Keratinocyte (primary cell): ENCODE data around the gene ZNF521. TPM values are rescaled to one million over a fixed set of nuclear protein-coding genes. Genes with fewer than 3 reads are reported as not detected.

Experiments
- DNase-seq: peaks from one replicate; pipeline ENCODE4 v3.0.0-alpha.2; 2011; ENCODE audit warnings: low read depth, missing footprints, low spot score
- FAIRE-seq: peaks from 2 replicates; lab custom pipeline; 2011; peaks lifted over from hg19 to GRCh38; lab: Jason Lieb, UNC
- H2AFZ ChIP-seq: 2 replicates; pipeline ENCODE4 v1.6.0; 2012; ENCODE audit warnings: low read length, control low read depth, inconsistent platforms; ENCODE audit not compliant: control insufficient read depth
- H3K27ac ChIP-seq: 2 replicates; pipeline ENCODE4 v1.5.1; 2011; ENCODE audit warnings: low read length; ENCODE audit not compliant: control insufficient read depth, insufficient read depth
- H3K27me3 ChIP-seq: 3 replicates; pipeline ENCODE4 v1.6.0; 2011; ENCODE audit warnings: low read length; ENCODE audit not compliant: control insufficient read depth, insufficient read depth; ENCODE audit errors: extremely low read depth
- H3K36me3 ChIP-seq, 2 experiments: 2 replicates in 1 of 2; 3 replicates in 1 of 2; pipeline ENCODE4 v1.5.1; 2011; ENCODE audit warnings: low read length in 2 of 2, mild to moderate bottlenecking in 1 of 2; ENCODE audit not compliant: control insufficient read depth in 2 of 2, insufficient read depth in 2 of 2; ENCODE audit errors: extremely low read depth in 1 of 2
- H3K4me1 ChIP-seq: 3 replicates; pipeline ENCODE4 v1.5.1; 2011; ENCODE audit warnings: low read length; ENCODE audit not compliant: control insufficient read depth, insufficient read depth; ENCODE audit errors: extremely low read depth
- H3K4me2 ChIP-seq: 3 replicates; pipeline ENCODE4 v1.6.0; 2011; ENCODE audit warnings: low read depth, low read length; ENCODE audit not compliant: control insufficient read depth, insufficient read depth; ENCODE audit errors: extremely low read depth
- H3K4me3 ChIP-seq, 3 experiments: fragments of 200-600 bp in 1 of 3; sonication (generic) in 1 of 3; 2 replicates in 2 of 3; 3 replicates in 1 of 3; pipeline ENCODE4 v1.5.1; 2011 to 2016; ENCODE audit warnings: low read length in 3 of 3, mild to moderate bottlenecking in 3 of 3, control low read depth in 2 of 3, inconsistent platforms in 1 of 3, low read depth in 1 of 3, mixed read lengths in 1 of 3, mixed run types in 1 of 3, moderate library complexity in 1 of 3; ENCODE audit not compliant: control insufficient read depth in 2 of 3, insufficient read depth in 2 of 3; ENCODE audit errors: extremely low read depth in 1 of 3
- H3K79me2 ChIP-seq: 2 replicates; pipeline ENCODE4 v1.6.0; 2012; ENCODE audit warnings: low read length; ENCODE audit not compliant: control insufficient read depth, insufficient read depth
- H3K9ac ChIP-seq: 3 replicates; pipeline ENCODE4 v1.6.0; 2011; ENCODE audit warnings: low read length; ENCODE audit not compliant: control insufficient read depth, insufficient read depth; ENCODE audit errors: extremely low read depth
- H3K9me1 ChIP-seq: 3 replicates; pipeline ENCODE4 v1.6.0; 2011; ENCODE audit warnings: low read length; ENCODE audit not compliant: control insufficient read depth, insufficient read depth; ENCODE audit errors: extremely low read depth
- H3K9me3 ChIP-seq: 2 replicates; pipeline ENCODE4 v1.5.1; 2012; ENCODE audit warnings: low read depth, low read length; ENCODE audit not compliant: control insufficient read depth
- H4K20me1 ChIP-seq: 3 replicates; pipeline ENCODE4 v1.6.0; 2011; ENCODE audit warnings: low read length; ENCODE audit not compliant: control insufficient read depth, insufficient read depth; ENCODE audit errors: extremely low read depth
- EZH2 ChIP-seq: IDR thresholded peaks from one replicate; pipeline ENCODE4 v1.6.1; 2012; ENCODE audit warnings: inconsistent platforms, mild to moderate bottlenecking, low read length, moderate library complexity
- dilution Hi-C: fragments of 300-500 bp; cut with MboI; formaldehyde crosslinking; loops from one replicate; pipeline ENCODE4 v1.7.0; 2020; ENCODE audit warnings: low sequenced_read_pairs; ENCODE audit not compliant: extremely low pct_ligation_motif_present
- polyA plus RNA-seq, 5 experiments: library from polyadenylated mRNA; depleted of rRNA in 3 of 5; stranded (reverse) in 3 of 5; stranded (forward) in 1 of 5; unstranded in 1 of 5; fragments of >200 nt; gene quantifications; 1 replicate in 1 of 5; 2 replicates in 3 of 5; 3 replicates in 1 of 5; pipeline versions ENCODE4 v1.2.1 to v1.2.3, GENCODE V29; 2011 to 2012; ENCODE audit warnings: missing spikeins in 2 of 5, low read depth in 1 of 5, low replicate concordance in 1 of 5
- TF ChIP-seq, protein P1 (sequence below), 3 experiments: IDR thresholded peaks in 1 of 3; conservative IDR thresholded peaks in 1 of 3; optimal IDR thresholded peaks in 1 of 3; 2 replicates in 2 of 3; 3 replicates in 1 of 3; pipeline versions ENCODE3 to v1.5.1; 2011; ENCODE audit warnings: low read length in 3 of 3, mild to moderate bottlenecking in 3 of 3, moderate library complexity in 2 of 3, control low read depth in 1 of 3, inconsistent platforms in 1 of 3; ENCODE audit not compliant: insufficient read depth in 2 of 3; ENCODE audit errors: extremely low read depth in 1 of 3

The ZNF521 gene
- polyA plus RNA-seq, 1 donor (not counting 4 experiments of a cell fraction or from before 2014, with no cell fraction given), result 0.07 TPM

DNA sequence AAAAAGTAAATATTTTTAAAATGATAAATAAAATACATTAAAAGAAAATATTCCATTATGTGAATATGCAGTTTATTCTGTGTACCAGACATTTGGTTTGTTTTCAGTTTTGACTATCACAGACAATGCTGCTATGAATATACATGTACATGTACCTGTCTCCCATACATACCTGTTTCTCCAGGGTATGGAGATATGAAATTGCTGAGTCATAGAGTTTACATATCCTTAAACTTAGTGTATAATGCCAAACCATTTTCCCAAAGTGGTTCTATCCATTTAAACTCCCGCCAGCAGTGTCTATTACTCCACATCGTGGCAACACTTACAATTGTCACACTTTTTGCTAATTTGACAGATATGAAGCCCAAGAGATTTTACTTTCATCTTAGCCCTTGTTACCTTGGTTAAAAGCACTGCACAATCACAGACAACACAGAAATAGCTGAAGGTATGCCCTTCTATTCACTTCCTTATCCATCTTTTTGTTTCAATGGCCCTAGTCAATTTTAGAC is 56.3 kb downstream of the ZNF521 start:
- Histone ChIP-seq H3K27ac (no peak overlapping the region), H2AFZ (no peak overlapping the region), H3K4me3 (no peak overlapping the region), H4K20me1 (no peaks in the 10 kb centered on the region), H3K27me3 (no peaks in the 10 kb centered on the region), H3K9me3 (no peaks in the 10 kb centered on the region), H3K9me1 (no peaks in the 10 kb centered on the region), H3K36me3 (no peaks in the 10 kb centered on the region), H3K9ac (no peak overlapping the region), H3K4me1 (no peaks in the 10 kb centered on the region), H3K4me2 (no peak overlapping the region), H3K79me2 (no peaks in the 10 kb centered on the region)
- DNase-seq, result no peak
- FAIRE-seq, result no peak
- dilution Hi-C loops, result no loop called here
- no peak for TF ChIP-seq EZH2
- TF ChIP-seq, protein P1, sequence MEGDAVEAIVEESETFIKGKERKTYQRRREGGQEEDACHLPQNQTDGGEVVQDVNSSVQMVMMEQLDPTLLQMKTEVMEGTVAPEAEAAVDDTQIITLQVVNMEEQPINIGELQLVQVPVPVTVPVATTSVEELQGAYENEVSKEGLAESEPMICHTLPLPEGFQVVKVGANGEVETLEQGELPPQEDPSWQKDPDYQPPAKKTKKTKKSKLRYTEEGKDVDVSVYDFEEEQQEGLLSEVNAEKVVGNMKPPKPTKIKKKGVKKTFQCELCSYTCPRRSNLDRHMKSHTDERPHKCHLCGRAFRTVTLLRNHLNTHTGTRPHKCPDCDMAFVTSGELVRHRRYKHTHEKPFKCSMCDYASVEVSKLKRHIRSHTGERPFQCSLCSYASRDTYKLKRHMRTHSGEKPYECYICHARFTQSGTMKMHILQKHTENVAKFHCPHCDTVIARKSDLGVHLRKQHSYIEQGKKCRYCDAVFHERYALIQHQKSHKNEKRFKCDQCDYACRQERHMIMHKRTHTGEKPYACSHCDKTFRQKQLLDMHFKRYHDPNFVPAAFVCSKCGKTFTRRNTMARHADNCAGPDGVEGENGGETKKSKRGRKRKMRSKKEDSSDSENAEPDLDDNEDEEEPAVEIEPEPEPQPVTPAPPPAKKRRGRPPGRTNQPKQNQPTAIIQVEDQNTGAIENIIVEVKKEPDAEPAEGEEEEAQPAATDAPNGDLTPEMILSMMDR (optimal IDR thresholded peaks at IDR 0.05 in 1 of 3, IDR thresholded peaks at IDR 0.05 in 1 of 3, conservative IDR thresholded peaks at IDR 0.05 in 1 of 3; ENCODE audit: extremely low read depth in 1 of 3, insufficient read depth in 2 of 3, low read length in 3 of 3), result no peak

DNA sequence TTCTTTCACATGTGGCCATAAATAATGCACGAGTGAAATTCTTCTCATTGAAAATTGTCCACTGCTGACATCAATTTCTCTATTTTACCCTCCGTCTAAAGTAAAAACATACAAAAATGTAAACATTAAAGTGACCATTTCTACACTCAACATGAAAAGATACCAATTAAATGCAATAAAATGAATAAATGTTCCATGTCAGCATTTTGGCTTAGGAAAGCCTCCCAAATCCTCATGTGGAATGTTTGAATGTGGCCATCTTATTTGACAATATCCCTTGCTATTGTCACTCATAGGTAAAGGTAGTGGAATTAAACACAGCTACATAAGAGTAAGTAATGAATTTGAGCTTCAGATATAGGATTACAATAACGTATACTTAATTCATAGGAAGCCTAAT is 60.8 kb downstream of the ZNF521 start:
- no peaks in the 10 kb centered on the region for H3K9me3 ChIP-seq
- no peaks in the 10 kb centered on the region for H3K27me3 ChIP-seq
- H3K9ac ChIP-seq, result no peak overlapping the region
- no peak for DNase-seq
- dilution Hi-C loops, result no loop called here
- no peaks in the 10 kb centered on the region for H3K4me1 ChIP-seq
- no peaks in the 10 kb centered on the region for H4K20me1 ChIP-seq
- FAIRE-seq, result no peak
- H3K4me2 ChIP-seq, result no peak overlapping the region
- no peaks in the 10 kb centered on the region for H3K36me3 ChIP-seq
- no peaks in the 10 kb centered on the region for H3K79me2 ChIP-seq
- no peaks in the 10 kb centered on the region for H3K9me1 ChIP-seq
- H2AFZ ChIP-seq, result no peak overlapping the region
- TF ChIP-seq EZH2, result no peak
- TF ChIP-seq, protein P1 (optimal IDR thresholded peaks at IDR 0.05 in 1 of 3, IDR thresholded peaks at IDR 0.05 in 1 of 3, conservative IDR thresholded peaks at IDR 0.05 in 1 of 3; ENCODE audit: extremely low read depth in 1 of 3, insufficient read depth in 2 of 3, low read length in 3 of 3), result no peak
- H3K27ac ChIP-seq, result no peak overlapping the region
- no peak overlapping the region for H3K4me3 ChIP-seq
